Suprapubic skin (tissue), 4 donors: Measurements from ENCODE around the gene PRR16.

Source experiments
- EP300 ChIP-seq: sonication (generic); formaldehyde crosslinking; IDR thresholded peaks from one replicate; pipeline ENCODE4 v1.6.1; 2017; ENCODE audit warnings: antibody characterized with exemption
- POLR2A ChIP-seq, 2 donors: fragments of 450-650 bp; IDR thresholded peaks; one replicate each; pipeline ENCODE4 v1.6.1; 2017; ENCODE audit warnings: antibody characterized with exemption in 2 of 2, mild to moderate bottlenecking in 2 of 2, moderate library complexity in 2 of 2
- POLR2AphosphoS5 ChIP-seq, 3 donors: sonication (generic); formaldehyde crosslinking; IDR thresholded peaks; one replicate each; pipeline ENCODE4 v1.6.1; 2017; ENCODE audit warnings: antibody characterized with exemption in 3 of 3
- TF ChIP-seq, protein P1 (sequence below), 2 donors: fragments of 200-600 bp in 1 of 2; fragments of 450-650 bp in 1 of 2; sonication (generic) in 1 of 2; IDR thresholded peaks; one replicate each; pipeline ENCODE4 v1.5.1; 2016 to 2019; ENCODE audit warnings: antibody characterized with exemption in 2 of 2, mild to moderate bottlenecking in 1 of 2, moderate library complexity in 1 of 2

DNA sequence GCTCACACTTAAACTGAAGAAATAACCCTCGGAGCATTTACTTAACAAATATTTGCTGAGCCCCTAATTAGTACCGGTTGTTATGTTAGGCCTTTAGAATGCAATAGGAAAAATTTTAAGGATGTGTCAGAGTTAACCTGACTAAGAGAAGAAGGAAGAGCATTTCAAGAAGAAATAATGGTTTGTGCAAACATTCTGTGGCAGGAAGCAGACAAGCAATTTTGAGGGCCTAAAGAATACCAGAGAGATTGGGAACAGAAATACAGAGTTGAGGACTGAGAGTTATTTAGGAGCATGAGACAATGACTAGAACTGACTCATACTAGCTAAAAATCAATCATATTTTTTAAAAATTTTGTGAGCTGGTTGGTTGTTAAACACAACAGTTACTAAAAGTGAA is 218.8 kb downstream of the PRR16 start:
- TF ChIP-seq POLR2A (IDR thresholded peaks at IDR 0.05), result no peak
- TF ChIP-seq, protein P1, sequence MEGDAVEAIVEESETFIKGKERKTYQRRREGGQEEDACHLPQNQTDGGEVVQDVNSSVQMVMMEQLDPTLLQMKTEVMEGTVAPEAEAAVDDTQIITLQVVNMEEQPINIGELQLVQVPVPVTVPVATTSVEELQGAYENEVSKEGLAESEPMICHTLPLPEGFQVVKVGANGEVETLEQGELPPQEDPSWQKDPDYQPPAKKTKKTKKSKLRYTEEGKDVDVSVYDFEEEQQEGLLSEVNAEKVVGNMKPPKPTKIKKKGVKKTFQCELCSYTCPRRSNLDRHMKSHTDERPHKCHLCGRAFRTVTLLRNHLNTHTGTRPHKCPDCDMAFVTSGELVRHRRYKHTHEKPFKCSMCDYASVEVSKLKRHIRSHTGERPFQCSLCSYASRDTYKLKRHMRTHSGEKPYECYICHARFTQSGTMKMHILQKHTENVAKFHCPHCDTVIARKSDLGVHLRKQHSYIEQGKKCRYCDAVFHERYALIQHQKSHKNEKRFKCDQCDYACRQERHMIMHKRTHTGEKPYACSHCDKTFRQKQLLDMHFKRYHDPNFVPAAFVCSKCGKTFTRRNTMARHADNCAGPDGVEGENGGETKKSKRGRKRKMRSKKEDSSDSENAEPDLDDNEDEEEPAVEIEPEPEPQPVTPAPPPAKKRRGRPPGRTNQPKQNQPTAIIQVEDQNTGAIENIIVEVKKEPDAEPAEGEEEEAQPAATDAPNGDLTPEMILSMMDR (IDR thresholded peaks at IDR 0.05), result no peak
- TF ChIP-seq POLR2AphosphoS5 (IDR thresholded peaks at IDR 0.05), result no peak
- TF ChIP-seq EP300, result no peak
